GM21825 (cell line): ENCODE data around the gene RPS27.

Source experiments
- ATAC-seq: cut with Tn5 transposase; IDR thresholded peaks from one replicate; pipeline ENCODE4 v1.9.1; 2021; ENCODE audit warnings: mild to moderate bottlenecking, moderate library complexity; ENCODE audit not compliant: unreplicated experiment

RPS27 gene

GRCh38 chr1:153990468-153991150 lies at the start of gene RPS27:
Gene RPS27 (plus strand): TSS chr1:153990762. CDS start chr1:153990797, 35 bp downstream.
- peak; percentile 75 for ATAC-seq

- no peak for ATAC-seq
Observed at GRCh38 chr1:153941826-153942725, 48.5 kb upstream of the RPS27 start.

- ATAC-seq = no peak
Observed at GRCh38 chr1:153942766-153943549, 47.6 kb upstream of the RPS27 start.

GRCh38 chr1:153944005-153944826 lies 46.3 kb upstream of the RPS27 start:
- ATAC-seq = no peak

- ATAC-seq = no peak
Observed at GRCh38 chr1:153944827-153945117, 45.8 kb upstream of the RPS27 start.

GRCh38 chr1:153945131-153945794 lies 45.3 kb upstream of the RPS27 start:
- ATAC-seq = no peak

- ATAC-seq = peak; percentile 64
Observed at GRCh38 chr1:153945795-153946621, 44.6 kb upstream of the RPS27 start.

GRCh38 chr1:153946622-153947241 lies 43.8 kb upstream of the RPS27 start, which contains the start of gene DENND4B:
Gene DENND4B (minus strand): TSS chr1:153946718. CDS start chr1:153944374, 2,344 bp downstream.
- ATAC-seq = peak; percentile 54

GRCh38 chr1:153951183-153951582 lies 39.4 kb upstream of the RPS27 start:
- no peak for ATAC-seq

- ATAC-seq = no peak
Observed at GRCh38 chr1:153951801-153952200, 38.8 kb upstream of the RPS27 start.

GRCh38 chr1:153953859-153954365 lies 36.6 kb upstream of the RPS27 start:
- no peak for ATAC-seq

GRCh38 chr1:153954826-153955225 lies 35.7 kb upstream of the RPS27 start:
- ATAC-seq = no peak

GRCh38 chr1:153956997-153957715 lies 33.4 kb upstream of the RPS27 start:
- no peak for ATAC-seq

- ATAC-seq = peak; percentile 16
Observed at GRCh38 chr1:153957744-153958110, 32.8 kb upstream of the RPS27 start.

- peak; percentile 71 for ATAC-seq
Observed at GRCh38 chr1:153958111-153958960, 32.2 kb upstream of the RPS27 start, which contains the start of gene CRTC2. Gene CRTC2 (minus strand): TSS chr1:153958612. CDS start chr1:153958497, 115 bp downstream.

GRCh38 chr1:153958961-153959260 lies 31.7 kb upstream of the RPS27 start:
- ATAC-seq = no peak

GRCh38 chr1:153959454-153959853 lies 31.1 kb upstream of the RPS27 start:
- ATAC-seq = no peak
